HPDE6-E6E7 (cell line): ENCODE measurements around the gene DCAF5.
"Not testable (repeated sequence)": the region's sequence is repeated elsewhere in the genome, so short reads cannot be mapped to it uniquely, and the experiment has no call there.

ENCODE experiments used
- DNase-seq: peaks from one replicate; pipeline ENCODE4 v3.0.0; 2011; ENCODE audit warnings: missing footprints; ENCODE audit errors: extremely low spot score

DCAF5 gene

DNA sequence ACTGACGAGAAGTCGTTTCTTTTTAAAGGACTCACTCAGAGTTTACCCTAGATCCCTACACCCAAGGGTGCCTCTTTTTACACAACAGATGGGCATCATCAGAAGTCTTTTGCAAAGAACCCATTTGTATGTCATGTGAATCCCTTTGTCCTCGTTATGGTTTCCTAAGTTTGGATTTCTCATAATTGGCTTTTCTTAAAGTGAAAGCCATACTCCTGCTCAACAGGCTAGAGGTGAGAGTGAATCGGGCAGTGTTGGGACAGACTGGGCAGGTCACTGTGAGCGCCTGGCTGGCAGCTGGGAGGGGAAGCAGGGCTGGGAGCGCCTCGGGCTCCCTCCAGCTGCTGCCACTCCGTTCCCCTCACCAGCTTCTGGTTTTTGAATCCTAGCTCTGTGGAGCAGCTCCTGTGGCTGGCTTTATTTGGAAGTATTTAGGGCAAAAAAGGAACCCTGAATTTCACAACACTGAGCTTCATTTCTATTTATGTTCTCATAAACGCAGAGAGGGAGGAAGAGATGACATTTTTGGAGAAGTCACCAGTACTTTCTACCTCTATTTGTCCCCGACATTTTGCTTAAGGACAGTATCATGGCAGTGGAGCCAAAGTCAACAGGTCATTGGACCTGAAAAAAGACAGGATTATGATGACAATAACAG, 110.0 kb downstream of the DCAF5 start:
- no peak for DNase-seq

DNA sequence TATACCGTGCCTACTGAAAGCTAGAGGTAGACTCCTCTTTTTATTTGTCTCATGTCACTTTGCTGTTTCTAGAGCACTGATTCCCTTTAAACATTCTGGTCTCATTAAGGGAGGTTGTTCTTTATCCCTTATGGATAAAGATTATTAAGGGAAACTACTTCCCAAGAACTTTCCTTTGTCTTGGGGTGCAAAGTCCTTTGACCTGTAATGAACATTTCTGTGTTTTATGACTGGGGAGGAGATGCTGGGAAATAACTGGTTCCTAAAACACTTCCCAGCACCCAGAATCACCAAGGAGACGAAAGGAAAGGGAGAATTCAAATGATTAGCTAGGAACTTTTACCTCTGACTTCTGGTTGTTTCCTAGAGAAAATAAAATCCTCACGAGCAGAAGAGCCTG, 110.6 kb downstream of the DCAF5 start:
- DNase-seq = no peak

DNA sequence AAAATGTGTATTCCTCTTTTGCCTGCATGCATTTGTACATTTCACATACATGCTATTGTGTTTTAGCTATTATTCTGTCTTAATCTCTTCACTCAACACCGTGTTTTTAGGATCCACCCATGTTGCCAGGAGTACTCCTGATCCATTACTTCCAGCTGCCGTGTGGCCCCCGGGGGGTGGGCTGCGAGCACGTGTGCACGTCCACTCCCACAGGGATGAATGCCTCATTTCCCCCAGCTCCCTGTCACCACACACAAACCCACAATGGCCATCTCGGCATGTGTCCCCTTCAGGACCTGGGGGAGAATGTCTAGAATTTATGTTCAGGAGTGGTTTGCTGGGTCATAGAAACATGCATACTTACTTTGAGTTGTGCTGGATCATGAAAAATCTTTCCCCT, 111.1 kb downstream of the DCAF5 start:
- no peak for DNase-seq

DNA sequence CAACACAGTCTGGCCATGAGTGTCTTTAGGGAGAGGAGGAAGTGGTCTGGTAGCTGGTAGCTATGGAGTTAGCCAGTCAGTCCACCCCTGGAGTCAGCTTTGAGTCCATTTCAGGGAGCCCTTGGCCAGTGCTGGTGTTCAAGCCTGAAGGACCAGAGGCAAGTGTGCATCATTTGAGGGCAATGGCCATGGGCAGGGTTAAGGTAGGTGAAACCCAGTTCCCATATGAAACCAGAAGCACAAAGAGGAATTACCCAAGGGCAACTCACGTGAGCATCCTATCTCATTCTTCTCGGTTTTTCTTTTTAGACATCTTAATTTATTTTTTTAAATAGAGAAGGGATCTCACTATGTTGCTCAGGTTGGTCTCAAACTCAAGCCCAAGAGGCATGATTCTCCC, 112.6 kb downstream of the DCAF5 start:
- DNase-seq = no peak

DNA sequence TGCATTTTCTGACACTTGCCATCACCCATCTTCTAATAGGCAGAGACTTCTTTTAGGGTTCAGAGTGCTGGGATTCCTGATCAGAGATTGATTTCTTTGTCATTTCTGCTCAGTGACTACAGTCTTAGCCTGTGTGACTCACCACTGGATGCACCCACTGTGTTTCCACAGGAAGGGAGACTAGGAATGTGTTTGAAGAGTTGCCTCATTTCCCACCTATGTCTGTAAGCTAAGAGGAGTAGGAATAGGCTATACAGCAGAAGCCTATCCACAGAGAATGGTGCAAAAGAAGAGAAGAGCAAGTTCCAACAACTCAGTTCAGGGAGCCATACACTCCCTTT, 113.7 kb downstream of the DCAF5 start:
- no peak for DNase-seq

DNA sequence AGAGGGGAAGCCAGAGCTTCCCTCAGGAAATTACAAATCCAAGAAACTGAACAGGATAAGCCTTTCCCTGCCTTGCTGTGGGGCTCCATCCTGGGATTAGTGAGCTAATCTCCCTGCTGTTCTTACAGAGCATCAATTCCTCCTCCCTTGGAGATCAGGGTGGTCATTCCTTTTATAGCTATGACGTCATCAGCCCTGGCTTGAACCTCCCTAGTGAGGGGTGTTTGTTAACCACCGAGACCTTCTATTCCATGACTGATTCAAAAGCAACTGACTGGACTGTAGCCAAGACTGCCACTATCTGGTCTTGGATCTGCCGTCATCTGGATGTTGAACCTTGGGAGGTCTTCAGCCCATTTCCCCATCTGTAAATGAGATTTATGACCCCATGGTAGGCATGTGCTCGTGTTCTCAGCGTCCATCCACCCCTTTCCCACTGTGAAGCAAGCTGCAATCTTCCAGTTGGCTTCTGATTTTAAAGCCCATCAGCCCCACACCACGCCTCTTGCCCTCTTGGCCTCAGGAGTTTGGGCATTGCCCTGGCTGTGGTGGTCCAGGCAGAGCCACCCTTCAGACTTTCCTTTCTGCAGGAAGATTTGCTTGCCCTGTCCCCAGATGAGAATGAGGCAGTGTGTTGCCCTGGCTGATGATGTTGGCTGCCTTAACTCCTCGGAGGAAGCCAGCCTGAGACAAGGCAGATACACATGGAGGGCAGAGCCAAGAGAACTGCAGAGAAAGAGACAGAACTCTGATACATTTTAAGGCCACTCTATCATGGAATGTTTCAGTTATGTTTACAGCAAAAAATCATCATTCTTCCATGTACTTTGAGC, 114.2 kb downstream of the DCAF5 start:
- no peak for DNase-seq

DNA sequence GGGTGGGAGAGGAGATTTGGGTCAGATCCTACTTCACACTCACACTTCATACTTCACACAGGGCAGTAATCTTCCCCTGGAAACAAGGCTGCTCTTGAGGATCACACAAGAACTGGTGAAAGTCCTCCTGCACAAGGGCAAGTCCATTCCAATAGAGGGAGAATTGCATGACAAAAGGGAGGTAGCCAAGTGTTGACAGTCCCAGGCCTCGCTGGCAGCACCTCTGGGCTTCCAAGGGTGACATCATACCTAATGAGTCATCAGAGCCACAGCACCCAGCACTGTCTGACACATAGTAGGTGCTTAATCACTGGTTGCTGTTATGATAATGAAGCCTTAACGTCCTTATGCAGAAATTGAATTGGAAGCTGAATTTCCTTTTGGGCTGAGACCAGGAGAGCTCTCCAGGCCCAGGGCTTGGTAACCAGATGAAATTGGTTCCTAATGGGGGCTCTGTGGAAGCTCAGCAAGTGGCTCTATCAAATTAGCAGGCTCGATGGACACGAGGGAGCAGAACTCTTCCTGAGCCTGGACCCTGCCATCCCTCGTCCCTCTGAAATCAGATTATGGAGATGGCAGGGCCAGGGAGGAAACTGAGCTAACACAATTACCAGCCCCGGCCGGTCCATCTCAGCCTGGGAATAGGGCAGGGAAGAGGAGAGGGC, 115.0 kb downstream of the DCAF5 start:
- DNase-seq = no peak

DNA sequence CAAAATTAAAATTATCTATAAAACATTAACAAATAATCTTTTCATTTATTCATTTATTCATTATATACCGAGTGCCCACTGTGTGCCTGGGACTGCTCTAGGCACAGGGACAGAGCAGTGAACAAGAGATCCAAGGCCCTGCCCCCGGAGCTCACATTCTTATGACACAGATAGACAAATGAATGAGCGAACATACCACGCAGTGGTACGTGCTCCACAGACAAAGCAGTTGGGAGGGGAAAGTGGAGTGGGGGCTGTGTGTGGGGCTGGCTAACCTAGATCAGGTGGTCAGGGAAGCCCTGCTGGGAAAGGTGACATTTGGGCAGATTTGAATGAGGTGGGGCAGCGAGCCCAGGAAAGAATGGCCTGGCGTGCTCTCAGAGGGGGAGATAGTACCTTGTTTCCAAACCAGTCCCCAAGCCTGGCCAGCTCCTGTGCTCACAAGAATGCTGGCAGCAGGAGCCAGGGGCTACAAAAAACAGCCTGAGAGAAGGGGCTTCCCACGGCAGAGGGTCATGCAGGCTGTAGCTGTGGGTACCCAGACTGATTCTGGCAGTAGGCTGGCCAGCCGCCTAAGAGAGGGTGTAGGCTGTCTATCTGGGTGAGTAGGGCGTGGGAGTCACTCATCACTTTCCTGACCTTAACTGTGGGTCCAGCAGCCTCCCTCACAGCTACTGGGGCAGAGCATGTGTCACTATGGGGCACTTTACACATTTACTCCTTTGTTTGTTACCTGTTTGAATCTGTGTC, 116.0 kb downstream of the DCAF5 start:
- no peak for DNase-seq

DNA sequence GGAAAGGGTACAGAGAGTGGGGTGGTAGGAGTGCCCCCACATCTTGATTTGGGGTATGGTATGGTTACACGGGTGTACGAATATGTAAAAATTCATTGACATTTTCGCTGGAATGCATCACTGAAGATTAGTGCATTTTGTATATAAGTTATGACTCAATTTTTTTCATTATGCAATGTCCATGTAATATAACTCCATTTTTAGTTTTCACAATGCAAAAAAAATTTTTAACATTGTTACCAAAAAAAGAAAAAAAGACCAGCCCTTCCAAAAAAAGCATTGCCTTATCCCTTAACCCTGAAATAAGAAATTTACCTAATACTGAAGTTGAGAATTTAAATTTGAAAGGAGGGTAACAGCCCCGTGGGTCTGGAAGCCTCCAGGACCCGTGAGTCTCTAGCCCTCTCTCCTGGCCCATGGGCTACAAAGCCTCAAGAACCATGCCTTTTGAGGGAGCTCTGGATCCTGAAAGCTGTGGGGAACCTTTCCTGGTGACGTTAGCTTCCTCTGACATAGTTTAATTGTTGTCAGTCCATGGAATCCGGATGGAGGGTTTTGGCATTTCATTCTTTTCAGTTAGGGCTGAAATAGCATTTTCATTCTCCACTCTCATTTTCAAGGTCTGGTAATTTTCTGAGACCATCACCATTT, 118.2 kb downstream of the DCAF5 start:
- DNase-seq = no peak

DNA sequence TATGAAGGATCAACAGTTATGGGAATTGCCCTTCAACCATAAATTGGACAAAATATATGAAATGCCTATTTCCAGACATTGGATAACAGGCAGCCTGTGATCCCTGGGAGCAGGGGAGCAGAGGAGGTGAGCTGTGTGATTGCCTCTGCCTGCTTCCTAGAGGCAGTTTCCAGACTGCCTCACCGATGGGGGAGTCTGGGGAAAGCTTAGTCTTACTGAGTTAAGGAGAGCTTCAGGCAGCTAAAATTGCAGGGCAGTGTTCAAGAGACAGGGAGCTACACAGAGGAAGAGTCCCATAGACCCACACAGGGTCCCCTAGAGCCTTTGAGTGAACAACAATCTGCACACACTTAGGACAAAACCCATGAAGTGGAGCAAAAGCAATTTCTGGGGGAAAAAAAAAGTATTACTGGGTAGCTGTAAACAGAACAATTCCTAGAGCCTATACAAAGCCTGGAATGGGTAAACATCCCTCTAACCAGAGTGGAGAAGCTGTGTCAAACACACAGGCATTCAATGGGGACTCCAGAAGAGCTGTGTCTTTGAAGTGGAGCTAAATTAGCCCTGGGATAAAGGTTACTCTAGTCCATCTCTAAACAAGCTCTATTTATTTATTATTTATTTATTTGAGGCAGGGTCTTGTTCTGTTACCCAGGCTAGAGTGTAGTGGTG, 125.5 kb downstream of the DCAF5 start:
- no peak for DNase-seq

DNA sequence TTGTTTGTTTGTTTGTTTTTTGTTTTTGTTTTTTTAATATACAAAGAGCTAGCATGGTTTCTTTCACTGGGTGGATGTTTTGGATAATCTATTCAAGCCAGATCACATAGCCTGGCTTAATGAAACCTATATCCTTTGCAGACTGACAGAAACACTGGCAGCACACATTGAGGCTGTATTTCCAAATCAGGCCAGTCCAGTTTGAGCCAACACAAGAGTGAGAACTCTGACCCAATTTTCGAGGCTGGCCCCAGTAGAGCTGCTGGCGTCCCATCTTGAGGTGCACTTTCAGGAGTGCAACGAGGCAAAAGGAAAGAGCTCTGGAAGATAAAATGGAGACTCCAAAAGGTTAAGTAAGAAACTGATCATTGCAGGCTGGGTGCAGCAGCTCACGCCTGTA, 129.9 kb downstream of the DCAF5 start:
- DNase-seq = no peak

DNA sequence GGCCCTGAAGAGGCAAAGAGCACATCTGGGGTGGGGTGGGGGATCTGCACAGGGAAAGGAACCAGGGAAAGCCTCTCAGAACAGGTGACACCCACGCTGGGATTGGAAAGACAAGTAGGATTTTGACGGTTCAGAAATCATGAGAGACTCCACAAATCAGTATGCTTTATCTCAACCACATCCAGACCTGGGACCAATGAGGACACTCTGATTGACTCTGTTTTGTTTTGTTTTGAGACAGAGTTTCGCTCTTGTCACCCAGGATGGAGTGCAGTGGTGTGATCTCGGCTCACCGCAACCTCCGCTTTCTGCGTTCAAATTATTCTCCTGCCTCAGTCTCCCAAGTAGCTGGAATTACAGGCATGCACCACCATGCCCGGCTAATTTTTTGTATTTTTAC, 130.8 kb downstream of the DCAF5 start:
- DNase-seq = not testable (repeated sequence)

DNA sequence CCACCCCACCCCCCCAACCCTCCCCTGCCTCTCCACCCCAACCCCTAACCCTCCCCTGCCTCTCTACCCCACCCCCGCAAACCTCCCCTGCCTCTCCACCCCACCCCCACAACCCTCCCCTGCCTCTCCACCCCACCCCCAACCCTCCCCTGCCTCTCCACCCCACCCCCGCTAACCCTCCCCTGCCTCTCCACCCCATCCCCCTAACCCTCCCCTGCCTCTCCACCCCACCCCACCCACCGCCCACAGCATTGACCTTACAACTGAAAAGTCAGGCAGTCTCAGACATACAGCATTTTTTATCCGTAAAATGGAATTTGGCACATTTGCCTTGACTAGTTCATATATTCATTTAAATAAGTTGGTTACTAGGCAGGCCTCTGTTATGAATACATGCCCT, 135.2 kb downstream of the DCAF5 start:
- DNase-seq = no peak

DNA sequence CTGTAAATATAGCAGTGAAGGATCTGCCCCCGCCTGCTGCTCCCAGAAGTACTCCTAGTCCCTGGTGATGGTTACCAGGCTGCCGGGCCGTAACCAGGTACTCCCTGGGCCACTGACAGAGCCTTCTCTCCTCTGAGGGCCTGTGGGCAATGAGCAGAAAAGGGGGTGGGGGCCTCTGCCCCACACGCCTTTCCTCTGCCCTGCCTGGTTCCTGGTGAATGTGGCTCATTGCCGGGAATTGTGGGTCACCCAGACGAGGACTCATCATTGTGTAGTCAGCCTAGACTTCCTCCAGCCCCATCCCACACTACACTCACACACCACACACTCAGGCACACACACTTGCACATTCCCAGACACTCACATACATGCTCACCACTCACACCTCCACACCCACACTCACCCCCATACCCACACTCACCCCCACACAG, 138.1 kb downstream of the DCAF5 start:
- DNase-seq = no peak

DNA sequence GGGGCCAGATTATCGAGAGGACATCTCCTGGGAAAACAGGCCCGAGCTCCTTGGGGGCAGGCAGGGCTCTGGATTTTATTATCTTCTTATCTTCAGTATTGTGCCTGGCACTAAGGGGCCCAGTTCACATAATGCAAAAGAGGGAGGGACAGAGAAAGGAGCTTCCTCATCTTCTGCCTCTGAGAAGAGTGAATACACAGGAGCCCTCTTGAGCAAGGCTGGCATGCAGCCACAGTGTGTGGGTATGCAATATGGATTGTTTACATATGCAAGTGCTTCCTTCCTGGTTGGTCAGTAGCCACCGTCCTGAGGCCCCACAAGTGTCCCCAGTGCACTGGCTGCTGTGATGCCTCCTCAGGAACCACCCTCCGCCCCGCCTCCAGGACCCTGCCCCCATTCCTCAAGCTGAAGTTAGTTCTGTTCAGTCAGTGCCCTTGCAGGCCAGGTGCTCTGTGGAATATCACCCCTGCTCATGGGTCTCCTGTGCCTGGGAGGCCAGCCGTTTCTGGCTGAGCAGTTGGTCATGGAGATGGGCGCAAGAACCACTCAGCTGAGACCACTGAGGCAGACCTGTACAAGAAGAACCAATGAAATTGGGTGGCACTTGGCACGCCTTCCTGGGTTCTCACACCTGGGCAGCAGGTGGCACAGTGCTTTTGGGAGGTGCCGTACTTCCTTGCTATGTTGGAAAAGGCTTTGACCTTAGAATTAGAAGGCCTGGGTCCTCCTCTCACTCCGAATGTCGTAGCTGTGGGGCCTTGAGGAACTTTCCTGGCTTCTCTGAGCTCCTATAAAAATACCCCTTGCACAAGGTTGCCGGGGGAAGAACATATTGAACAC, 138.8 kb downstream of the DCAF5 start:
- DNase-seq = no peak

DNA sequence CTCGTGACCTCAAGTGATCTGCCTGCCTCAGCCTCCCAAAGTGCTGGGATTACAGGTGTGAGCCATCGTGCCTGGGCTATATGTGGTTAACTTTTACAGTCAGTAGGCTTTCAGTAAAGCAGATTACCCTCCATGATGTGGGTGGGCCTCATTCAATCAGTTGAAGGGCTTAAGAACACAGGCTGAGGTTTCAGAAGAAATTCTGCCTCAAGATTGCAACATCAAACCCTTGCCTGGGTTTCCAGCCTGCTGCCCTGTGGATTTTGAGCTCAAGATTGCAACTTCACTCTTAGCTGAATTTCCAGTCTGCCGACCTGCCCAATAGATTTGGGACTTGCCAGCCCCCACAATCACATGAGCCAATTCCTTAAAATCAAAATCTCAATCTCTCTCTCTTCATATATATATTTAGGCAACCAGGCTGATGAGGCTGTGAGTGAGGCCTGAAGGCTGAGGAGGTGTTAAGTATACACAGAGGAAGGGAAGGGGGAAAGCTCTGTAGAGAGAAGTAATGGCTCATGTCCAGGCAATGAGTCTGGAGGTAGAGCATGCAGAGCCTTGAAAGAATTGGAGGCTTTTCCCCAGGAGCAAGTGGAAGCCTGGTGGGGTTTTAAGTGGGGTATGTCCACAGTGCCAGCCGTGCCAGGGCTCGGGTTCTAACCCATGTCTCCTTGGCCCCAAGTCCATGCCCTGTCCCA, 140.5 kb downstream of the DCAF5 start:
- no peak for DNase-seq

DNA sequence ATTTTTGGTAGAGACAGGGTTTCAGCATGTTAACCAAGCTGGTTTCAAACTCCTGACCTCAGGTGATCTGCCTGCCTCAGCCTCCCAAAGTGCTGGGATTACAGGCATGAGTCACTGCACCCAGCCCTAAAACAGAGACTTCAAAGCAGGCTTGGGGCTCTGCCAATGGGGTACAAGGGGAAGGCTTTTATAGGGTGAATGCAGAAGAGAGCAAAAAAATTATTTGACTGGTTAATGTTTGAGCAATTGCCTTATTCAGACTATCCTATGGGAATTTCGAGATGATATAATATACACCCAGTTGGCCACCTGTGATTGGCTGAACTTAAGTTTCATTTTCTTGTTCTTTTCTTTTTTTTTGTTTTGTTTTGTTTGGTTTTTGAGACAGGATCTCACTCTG, 142.3 kb downstream of the DCAF5 start:
- no peak for DNase-seq

DNA sequence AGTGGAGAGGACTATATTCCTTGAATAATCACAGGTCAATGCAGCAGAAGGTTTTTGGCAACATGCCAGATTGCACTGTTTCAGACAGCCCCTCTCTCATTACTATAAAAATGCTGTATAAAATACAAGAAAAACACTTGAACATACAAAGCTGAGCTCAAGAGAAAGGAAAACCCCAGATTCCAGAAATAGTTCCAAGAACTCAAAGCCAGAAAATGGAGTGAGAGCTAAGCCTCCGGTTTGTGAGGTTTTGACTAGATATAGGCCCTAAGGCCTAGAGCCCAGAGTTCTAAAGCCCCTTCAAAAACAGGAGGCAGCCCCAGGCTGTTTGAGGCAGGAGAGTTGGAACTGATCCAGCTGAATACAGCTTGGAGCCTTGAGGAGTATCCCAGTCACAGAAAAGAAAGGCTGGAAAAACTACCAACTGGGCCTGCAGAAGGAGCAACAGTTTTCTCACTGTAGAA, 144.5 kb downstream of the DCAF5 start:
- no peak for DNase-seq

DNA sequence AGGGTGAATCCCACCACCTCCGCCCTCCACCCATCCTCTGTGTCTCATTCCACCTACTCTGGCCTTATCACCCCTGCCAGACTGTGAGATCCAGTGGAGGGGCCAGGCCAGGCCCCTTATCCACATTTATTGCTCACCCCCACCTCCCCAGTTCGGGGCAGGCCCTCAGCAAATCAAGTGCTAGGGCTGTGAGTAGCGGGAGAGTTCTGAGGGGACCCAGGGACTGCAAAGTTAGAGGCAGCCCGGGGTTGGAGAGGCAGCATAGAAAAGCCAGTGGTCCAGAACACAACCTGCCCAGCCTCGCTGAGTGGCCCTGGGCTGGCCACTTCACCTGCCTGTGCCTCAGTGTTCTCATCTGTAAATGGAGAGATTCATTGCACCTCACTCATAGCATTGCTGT, 146.6 kb downstream of the DCAF5 start:
- no peak for DNase-seq
